ENCODE results near the gene CFAP45. TPM values are rescaled to one million over a fixed set of nuclear protein-coding genes. Genes with fewer than 3 reads are reported as not detected.
A peak's percentile ranks its signal among the peaks of the same experiment; 100 is the strongest.

Gene CFAP45
- polyA plus RNA-seq, 1 experiment = 0.56 TPM

- Histone ChIP-seq H3K27me3 (ENCODE audit: control insufficient read depth, insufficient read depth, low read length) (peaks cover 8% of the 10 kb centered on the region), H3K36me3 (ENCODE audit: control insufficient read depth, insufficient read depth, low read length) (no peaks in the 10 kb centered on the region), H3K4me3 (ENCODE audit: low read depth, low read length) (no peak overlapping the region)
- POLR2A ChIA-PET = no interaction called here
- DNase-seq (ENCODE audit: low read depth) = no peak
- no peak for TF ChIP-seq CTCF (IDR thresholded peaks at IDR 0.05; ENCODE audit: insufficient read depth, low read depth, low read length)
- CTCF ChIA-PET = interaction anchor here (0.7 to 39.5 kb wide), 6 partner anchors 12 to 107 kb away, joined by 3 to 889 read pairs (median 4); partner anchors contain the start of gene TAGLN2
Measured at GRCh38 chr1:159938905-159939677, 39.1 kb upstream of the CFAP45 start.

GRCh38 chr1:159938211-159938852 is 38.4 kb upstream of the CFAP45 start:
- TF ChIP-seq CTCF (IDR thresholded peaks at IDR 0.05; ENCODE audit: insufficient read depth, low read depth, low read length) = no peak
- ChIA-PET CTCF (interaction anchor here (0.7 to 39.5 kb wide), 10 partner anchors 12 to 149 kb away, joined by 3 to 889 read pairs (median 4); no protein-coding TSS in a partner anchor), POLR2A (no interaction called here)
- Histone ChIP-seq H3K36me3 (ENCODE audit: control insufficient read depth, insufficient read depth, low read length) (no peaks in the 10 kb centered on the region), H3K27me3 (ENCODE audit: control insufficient read depth, insufficient read depth, low read length) (peaks cover 6% of the 10 kb centered on the region), H3K4me3 (ENCODE audit: low read depth, low read length) (no peak overlapping the region)
- DNase-seq (ENCODE audit: low read depth) = no peak

- Histone ChIP-seq H3K36me3 (ENCODE audit: control insufficient read depth, insufficient read depth, low read length) (no peaks in the 10 kb centered on the region), H3K4me3 (ENCODE audit: low read depth, low read length) (no peak overlapping the region), H3K27me3 (ENCODE audit: control insufficient read depth, insufficient read depth, low read length) (peaks cover 5% of the 10 kb centered on the region)
- no peak for TF ChIP-seq CTCF (IDR thresholded peaks at IDR 0.05; ENCODE audit: insufficient read depth, low read depth, low read length)
- DNase-seq (ENCODE audit: low read depth) = no peak
- ChIA-PET POLR2A (no interaction called here), CTCF (interaction anchor here (0.9 to 39.5 kb wide), 12 partner anchors 9 to 150 kb away, joined by 3 to 889 read pairs (median 6); partner anchors contain the start of genes IGSF9 and TAGLN2)
Measured at GRCh38 chr1:159937054-159937750, 37.2 kb upstream of the CFAP45 start.

GRCh38 chr1:159936273-159936904 is 36.4 kb upstream of the CFAP45 start:
- Histone ChIP-seq H3K27me3 (ENCODE audit: control insufficient read depth, insufficient read depth, low read length) (peaks cover 4% of the 10 kb centered on the region), H3K4me3 (ENCODE audit: low read depth, low read length) (no peak overlapping the region), H3K36me3 (ENCODE audit: control insufficient read depth, insufficient read depth, low read length) (no peaks in the 10 kb centered on the region)
- ChIA-PET CTCF (interaction anchor here (0.9 to 39.5 kb wide), 15 partner anchors 10 to 165 kb away, joined by 3 to 889 read pairs (median 4); partner anchors contain the start of genes IGSF9 and TAGLN2), POLR2A (no interaction called here)
- no peak for DNase-seq (ENCODE audit: low read depth)
- TF ChIP-seq CTCF (IDR thresholded peaks at IDR 0.05; ENCODE audit: insufficient read depth, low read depth, low read length) = peak; percentile 96

Data from BJ (cell line).